Dermis microvascular lymphatic vessel endothelial cell (primary cell): Measurements from ENCODE around the gene KIF26B. TPM values are rescaled to one million over a fixed set of nuclear protein-coding genes. Genes with fewer than 3 reads are reported as not detected.
A peak's percentile ranks its signal among the peaks of the same experiment; 100 is the strongest.

Source experiments
- DNase-seq, 2 donors: peaks; one replicate each; pipeline versions ENCODE4 v3.0.0 to v3.0.0-alpha.2; 2010; ENCODE audit warnings: low read depth in 2 of 2
- total RNA-seq: library from RNA; depleted of rRNA; stranded (reverse); fragments of >200 nt; gene quantifications from 2 replicates; pipeline ENCODE4 v1.2.1, GENCODE V29; 2014

KIF26B gene
- total RNA-seq, 1 donor from 2014 or later, result 1.3 TPM

- no peak for DNase-seq
Observed at GRCh38 chr1:245132771-245133170, 22.0 kb upstream of the KIF26B start.

DNA sequence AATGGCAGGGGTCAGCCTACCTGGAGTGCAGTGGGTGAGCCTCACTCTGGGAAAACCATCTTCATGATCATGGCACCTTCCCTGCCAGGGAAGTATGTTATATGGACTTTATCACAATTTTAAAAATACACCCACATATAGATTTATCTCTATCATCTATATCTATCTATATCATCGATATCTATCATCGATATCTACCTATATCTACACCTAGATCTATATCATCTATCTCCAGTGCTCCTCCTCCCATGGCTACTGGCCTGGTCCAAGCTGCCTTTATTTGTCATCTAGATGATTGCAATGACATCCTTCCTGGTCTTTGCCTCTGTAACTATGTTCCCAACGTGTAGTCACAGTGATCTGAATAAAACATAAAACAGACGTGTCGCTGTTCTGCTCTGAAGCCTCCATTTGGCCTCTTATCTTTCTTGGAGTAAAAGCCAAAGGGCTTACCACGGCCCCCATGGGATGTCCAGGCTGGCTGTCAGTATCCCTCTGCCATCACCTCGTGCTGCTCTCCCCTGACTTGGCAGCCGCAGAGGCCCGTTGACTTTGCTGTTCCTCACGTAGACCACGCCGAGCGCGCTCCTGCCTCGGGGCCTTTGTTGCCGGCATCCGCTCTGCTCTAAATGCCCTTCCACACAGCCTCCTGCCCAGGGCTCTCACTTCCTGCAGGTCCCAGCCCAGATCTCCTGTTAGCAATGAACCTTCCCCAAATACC is 20.6 kb upstream of the KIF26B start:
- DNase-seq, result no peak

DNA sequence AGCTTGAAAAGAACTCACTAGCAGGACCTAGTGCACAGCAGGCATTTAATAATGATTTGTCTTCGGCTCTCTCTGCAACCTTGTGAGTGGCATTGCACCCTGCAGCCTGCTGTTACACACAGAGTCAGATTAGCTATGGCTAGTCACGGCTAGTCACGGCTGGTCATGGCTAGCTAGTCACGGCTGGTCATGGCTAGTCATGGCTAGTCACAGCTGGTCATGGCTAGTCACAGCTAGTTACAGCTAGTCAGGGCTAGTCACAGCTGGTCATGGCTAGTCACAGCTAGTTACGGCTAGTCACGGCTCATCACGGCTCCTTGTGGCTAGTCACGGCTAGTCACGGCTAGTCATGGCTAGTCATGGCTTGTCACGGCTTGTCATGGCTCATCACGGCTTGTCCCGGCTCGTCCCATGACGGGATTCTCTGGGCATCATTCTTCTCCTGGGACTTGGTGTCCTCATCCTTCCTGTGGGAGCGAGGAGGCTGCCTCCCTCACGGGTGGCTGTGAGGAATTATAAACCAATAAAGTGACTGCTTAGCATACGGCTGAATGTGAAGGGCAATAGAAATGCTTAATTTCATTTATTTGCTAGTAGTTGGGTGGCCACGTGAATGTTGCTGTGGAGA is 12.5 kb upstream of the KIF26B start:
- DNase-seq, result no peak

GRCh38 chr1:245142976-245143375 is 11.8 kb upstream of the KIF26B start:
- DNase-seq, result no peak

DNA sequence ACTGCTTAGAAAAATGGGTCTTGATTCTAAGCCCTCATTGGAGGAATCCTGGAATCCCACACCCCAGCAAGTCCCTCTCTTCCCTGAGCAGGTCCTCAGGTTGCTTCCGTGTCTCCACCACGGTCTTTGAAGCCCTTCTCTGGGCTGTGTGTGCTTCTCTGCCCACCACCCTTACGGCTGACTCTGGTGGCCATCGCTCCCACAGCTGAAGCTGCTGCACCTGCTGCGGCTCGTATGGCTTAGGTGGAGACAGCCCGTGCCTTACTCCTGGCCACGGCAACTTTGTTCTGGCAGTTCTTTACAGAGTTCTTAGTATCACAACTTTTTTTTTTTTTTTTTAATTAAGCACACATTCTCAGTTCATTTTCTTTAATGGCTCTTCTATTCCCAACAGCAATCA is 10.9 kb upstream of the KIF26B start:
- DNase-seq, result no peak

DNA sequence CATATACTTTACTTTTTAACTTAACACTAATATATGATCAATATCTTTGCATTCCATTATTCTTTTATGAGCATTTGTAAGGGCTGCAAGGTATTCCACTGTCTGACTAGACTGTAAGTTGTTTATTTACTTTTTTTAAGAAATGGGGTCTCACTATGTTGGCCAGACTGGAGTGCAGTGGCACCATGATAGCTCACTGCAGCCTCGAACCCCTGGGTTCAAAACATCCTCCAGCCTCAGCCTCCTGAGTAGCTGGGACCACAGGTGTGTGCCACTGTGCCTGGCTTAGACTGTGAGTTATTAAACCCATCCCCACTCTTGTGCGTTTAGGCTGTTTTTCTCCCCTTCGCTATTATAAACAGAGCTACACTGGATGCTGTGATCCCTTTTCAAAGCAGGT is 6.7 kb upstream of the KIF26B start:
- DNase-seq, result no peak

DNA sequence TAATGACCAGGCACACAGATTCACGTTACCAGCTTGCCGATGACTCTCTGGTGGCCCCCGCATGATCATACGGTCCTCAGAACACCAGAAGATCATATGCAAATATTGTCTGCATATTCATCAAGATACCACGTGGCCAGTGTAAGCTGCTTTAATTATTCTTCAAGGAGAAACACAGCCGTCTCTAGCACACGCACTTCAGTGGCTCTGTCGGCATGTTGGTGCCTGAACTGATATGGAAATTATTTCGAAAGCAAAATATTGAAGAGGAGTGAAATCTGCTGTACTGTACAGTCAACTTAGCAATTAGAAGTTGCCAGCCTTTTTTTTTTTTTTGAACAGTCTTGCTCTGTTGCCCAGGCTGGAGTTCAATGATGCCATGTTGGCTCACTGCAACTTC is 5.9 kb upstream of the KIF26B start:
- no peak for DNase-seq

GRCh38 chr1:245153081-245153551 is 1.7 kb upstream of the KIF26B start:
- peak; percentile 43 to 79 for DNase-seq

DNA sequence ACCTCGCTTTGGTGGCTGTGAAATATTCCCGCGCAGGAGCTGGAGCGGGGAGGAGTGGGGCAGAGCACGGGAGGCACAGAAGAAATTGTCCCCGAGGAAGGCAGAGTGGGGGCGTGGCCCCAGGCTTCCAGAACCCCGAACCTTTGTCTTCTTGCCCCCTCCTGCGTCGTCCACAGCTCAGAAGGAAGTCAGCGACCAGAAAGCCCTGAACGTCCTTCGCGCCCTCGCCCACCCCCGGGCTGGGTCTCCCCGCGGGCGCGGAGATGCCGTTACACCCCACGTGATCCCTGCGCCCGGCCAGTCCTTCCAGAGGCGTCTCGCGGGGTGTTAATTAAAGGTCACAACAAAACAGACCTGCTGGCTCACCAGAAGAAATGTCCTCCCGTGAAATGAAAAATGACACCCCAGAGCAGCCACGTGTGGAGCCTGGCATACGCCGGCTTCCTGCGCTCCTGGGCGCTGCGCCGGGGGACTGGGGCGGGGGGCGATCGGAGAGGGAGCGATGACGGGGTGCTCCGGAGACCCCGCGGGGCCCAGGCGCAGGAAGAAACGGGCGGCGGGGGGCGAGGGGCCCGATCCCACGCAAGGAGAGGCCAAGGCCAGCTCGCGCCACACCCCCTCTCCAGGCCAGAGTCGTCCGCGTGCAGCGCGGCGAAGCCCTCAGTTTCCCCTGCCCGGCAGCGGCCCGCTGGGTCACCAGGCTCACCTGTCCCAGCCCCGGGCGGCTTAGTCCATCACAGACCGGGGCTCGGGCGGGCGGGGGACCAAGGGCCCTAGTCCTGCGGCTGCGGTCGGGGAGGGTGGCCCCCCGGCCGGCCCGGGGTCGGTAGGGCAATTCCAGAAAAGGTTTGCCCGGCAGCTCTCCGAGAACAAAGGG is 995 bp upstream of the KIF26B start:
- DNase-seq, result peak in 1 of 2 donors; percentile 25

GRCh38 chr1:245155272-245156040 is 671 bp downstream of the KIF26B start:
- DNase-seq, result peak in 1 of 2 donors; percentile 27

DNA sequence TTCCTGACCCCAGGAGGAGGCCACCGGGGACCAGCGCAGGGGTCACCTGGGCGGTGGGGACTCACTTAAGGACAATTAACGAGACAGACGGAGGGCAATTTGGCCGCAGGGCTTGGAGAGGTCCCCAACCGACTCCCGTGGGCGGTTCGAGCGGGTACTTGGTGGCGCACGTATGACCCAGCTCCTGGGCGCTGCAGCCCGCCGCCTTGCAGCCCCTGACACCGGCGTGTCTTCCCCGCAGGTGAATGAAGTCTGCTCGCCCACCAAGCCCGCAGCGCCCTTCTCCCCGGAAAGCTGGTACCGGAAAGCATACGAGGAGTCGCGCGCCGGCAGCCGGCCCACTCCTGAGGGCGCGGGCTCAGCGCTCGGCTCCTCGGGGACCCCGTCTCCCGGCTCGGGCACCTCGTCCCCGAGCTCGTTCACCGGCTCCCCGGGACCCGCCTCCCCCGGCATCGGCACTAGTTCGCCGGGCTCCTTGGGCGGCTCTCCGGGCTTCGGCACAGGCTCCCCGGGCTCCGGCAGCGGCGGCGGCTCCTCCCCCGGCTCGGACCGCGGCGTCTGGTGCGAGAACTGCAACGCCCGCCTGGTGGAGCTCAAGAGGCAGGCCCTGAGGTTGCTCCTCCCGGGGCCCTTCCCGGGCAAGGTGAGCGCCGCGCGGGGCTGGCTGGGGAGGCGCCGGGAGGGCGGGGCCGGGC is 1.4 kb downstream of the KIF26B start:
- DNase-seq, result peak in 1 of 2 donors; percentile 77

DNA sequence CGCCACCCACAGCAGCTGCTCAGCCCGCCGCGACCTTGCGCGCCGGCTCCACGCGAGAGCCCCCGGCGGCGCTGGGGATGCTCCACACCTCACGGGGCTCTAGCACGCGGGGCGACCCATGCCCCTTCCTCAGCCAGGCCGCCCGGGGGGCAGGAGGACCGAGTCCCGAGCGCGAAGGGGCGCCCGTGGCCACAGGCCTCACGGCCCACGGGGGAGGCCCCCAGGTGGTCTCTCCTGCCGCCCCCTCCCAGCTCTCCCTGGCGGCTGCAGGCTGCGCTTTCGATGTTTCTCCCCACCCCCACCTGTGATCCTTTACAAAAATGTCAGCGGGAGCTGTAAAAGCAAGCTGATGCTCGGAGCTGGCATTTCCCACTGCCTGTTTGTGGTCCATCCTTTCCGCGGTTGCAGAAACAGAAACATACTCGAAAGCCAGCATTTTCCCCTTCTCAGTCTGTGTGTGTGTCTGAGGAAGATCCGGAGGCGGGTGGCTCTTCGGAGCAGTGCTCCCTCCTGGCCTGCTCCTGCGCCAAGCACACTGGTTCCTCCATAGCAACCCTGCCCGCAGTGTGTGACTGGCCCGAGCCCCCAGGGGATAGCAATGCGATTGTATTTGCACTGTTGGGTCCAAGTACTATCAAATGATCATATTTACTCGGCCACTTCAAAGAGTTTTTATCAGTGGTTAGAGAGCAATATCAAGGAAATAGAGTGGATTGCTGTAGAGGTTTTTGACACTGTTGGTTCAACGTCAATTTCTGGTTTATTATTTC is 2.1 kb downstream of the KIF26B start:
- DNase-seq, result peak in 1 of 2 donors; percentile 6

DNA sequence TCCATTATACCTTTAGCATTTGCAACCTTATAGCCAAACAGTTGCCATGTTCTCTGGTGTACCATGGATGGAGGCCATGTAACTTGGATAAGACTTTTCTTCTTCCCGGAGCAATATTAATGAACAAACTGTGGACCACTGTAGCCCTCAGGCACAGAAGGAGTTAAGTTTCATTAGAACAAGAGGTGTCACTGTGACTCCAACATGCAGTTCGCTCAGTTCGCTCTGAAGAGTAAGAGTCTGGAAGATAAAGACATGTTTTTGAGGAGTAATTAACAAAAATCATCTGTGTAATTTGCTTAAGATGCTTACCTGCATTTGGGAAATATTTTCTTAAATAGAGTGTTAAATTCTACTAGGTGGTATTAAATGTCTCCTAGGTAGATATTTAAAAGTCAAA is 4.1 kb downstream of the KIF26B start:
- no peak for DNase-seq

GRCh38 chr1:245160288-245160687 is 5.5 kb downstream of the KIF26B start:
- DNase-seq, result no peak

DNA sequence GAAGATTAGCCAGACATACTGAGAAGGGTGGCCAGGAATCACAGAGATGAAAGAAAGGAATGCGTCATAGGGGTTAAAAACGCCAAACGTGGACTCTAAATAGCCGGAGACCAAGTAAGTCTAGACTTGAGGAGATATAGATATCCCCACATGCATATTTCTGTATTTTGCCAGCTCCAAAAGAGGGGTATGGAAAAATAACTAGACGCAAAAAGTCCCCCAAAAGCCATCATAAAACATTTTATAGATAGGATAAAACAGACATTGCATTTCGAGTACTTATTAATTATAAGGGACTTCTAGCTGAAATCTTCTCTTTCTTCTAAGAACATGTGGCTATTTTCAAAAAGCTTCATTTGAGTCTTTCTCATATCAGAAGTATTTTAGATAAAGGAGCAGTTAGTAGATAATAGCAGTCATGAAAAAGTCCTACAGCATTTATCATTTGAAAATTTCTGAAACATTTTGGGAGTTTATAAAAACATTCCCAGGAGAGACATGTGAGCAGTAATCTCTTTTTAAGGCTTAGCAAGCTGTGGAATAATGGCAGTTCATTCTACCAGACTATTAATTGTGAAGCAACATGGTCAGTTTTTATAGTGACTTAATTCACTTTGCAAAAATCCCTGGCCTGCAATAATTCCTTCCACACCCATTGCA is 6.1 kb downstream of the KIF26B start:
- no peak for DNase-seq

- DNase-seq, result no peak
Observed at GRCh38 chr1:245161866-245162265, 7.1 kb downstream of the KIF26B start.

- DNase-seq, result peak in 1 of 2 donors; percentile 10
Observed at GRCh38 chr1:245166471-245166885, 11.7 kb downstream of the KIF26B start.

DNA sequence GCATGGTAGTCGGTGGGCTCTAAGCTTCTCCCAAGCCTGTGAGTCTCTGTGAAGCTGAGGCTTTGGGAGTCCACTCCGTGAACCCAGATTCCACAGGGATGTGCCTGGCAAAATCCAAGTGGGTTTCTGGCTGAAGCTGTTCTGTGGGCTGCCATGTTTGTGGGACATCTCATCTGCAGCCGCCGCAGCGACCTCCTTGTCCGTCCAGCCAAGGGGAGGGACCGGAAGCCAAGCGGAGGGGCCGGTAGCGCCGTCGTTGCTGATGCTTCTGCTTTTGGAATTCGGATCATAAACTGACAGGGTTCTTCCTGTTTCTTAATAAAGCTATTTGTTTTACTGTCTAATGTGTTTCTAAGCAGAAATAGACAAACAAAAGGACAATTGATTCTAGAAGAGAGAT is 13.3 kb downstream of the KIF26B start:
- peak in 1 of 2 donors; percentile 3 for DNase-seq

GRCh38 chr1:245168906-245169305 is 14.1 kb downstream of the KIF26B start:
- DNase-seq, result no peak
